Measurements from ENCODE around the gene FAM107B.
"Not testable (repeated sequence)": the region's sequence is repeated elsewhere in the genome, so short reads cannot be mapped to it uniquely, and the experiment has no call there.

The FAM107B gene

DNA sequence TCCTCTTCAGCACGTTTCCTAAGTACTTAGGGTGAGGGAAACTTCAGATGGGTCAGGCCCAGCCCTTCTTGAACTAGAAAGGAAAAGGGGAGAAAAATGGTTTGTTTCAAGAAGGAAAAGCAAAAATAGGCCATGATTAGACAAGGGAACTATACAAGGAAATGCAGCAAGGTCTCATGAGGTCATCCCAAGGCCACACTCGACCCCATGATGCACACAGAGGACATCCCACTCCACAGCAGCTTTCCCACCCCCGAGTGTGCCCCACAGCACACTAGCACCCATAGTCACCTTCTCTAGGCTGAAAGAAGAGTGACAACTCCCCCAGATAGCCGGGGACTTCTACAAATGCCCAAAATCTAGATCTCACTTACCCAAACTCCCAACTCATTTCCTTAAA, 173.4 kb downstream of the FAM107B start:
- DNase-seq (ENCODE audit: low read depth in 3 of 3), result no peak

DNA sequence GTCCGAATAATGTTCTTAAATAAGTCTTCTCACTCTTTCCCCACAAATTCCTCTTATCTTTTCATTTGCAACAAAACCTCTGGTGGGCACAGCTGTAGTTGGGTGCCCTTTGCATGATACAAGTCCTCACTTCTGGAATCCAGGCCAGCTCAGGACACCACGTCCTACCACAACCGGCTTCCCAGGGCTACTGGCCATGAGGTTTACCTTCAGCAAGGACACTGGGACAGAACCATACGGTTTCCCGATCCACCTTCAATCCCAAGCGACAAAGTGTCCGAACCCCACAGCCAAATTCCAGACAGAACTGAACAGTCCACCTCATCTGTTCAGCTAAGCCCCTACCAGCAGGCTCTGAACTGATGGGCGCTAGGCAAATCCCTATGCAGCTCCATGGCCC, 174.6 kb downstream of the FAM107B start:
- DNase-seq (ENCODE audit: low read depth in 3 of 3), result no peak

DNA sequence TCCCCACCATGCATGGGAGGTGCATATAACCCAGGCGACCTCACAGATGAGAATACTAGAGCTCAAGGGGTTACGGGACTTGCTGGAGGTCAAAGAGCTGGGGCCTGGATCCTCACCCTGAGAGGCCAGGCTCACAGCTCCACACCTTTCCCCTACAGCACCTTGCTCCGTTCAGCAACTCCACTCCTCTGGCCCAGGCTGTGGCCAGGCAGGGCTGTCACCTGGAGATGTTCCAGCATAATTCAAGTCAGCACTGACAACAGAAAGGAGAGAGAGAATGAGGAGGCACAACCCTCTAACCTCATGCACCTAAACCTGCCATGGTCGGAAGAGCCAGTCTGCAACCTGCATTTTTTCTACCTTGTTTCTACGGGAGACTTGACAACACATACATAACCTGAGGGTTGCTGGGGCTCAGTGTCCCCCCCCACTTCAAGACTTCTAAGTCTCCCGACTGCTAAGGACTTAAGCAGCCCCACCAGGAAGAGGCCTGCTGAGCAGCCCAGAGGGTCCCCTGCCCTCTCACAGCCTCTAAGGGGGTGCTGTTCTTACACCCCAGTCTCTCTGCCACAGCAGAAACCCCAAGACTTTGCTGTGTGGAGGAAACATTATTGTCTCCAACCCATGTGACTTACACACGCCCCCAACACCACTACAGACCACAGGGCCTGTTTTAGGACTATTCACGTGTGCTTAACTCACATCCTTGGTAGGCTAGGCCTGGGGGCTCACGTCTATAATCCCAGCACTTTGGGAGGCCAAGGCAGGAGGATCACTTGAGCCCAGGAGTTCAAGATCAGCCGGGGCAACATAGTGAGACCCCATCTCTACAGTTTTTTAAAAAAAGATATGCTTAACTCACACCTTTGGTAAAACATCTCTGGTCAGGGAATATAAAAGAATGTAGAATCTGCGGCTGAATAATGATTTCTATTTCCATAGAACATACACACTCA, 175.6 kb downstream of the FAM107B start:
- no peak for DNase-seq (ENCODE audit: low read depth in 3 of 3)

DNA sequence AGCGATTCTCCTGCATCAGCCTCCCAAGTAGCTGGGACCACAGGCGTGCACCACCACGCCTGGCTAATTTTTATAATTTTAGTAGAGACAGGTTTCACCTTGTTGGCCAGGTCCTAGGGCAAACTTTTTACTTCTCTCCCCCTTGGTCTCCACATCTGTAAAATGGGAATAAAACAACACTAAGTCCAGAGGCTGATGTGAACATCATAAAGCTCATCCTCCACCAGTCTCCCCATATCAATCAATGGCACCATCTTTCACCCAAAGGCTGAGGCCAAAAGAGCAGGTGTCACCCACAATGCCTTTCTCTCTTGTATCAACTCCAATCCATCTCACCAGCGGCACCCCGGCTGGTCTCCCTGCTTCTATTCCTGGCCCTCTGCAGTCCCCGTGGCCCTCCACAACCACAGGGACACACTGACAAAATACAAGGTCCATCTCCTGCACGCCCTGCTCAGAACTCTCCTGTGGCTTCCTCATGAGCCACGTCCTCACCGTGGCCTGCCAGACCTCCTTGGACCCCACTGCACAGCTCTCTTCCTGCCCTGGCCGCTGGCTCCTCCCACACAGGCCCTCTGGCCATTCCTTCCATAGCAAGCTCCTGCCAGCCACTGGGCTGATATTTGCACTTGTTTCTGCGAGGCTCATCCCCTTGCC, 179.0 kb downstream of the FAM107B start:
- no peak for DNase-seq (ENCODE audit: low read depth in 3 of 3)

DNA sequence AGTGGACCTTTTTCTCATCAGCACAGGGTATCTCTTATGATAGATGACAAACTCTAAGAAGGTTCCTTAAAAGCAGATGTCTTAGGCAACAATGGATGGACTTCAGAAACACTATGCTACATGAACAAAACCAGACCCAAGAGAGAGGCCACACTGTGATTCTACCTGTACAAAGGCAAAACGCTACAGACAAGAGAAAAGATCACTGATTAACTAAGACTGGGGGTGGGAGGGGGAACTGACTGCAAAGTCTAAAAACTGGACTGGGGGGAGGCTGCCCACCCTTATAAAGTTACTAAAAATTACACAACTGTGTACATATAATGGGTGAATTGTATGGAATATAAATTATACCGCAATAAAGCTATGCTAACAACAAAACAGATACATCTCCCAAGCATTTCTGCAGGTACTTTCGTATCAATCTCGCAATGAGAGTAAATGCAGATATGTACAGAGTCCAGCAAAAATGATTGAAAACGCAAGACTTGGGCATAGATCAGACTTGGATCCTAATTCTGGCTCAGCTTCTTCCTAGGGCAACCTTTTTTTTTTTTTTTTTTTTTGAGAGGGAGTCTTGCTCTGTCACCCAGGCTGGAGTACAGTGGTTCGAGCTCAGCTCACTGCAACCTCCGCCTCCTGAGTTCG, 179.7 kb downstream of the FAM107B start:
- no peak for DNase-seq (ENCODE audit: low read depth in 3 of 3)

DNA sequence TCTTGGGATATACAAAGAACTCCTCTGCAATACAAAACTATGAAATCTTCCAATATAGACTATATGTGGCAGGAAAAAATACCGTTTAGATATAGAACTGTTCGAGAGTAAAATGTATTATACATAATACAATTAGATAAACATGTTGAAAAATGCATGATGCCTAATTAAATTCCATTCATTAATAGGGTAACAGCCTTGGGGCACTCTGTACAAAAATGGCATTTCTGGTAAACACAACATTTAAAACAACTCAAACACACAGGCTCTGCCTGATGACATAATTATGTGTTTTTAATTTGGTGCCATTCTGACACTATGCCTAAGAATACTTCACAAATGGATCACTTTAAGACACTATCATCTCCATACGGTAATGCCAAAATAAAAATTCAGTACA, 180.9 kb downstream of the FAM107B start:
- no peak for DNase-seq (ENCODE audit: low read depth in 3 of 3)

DNA sequence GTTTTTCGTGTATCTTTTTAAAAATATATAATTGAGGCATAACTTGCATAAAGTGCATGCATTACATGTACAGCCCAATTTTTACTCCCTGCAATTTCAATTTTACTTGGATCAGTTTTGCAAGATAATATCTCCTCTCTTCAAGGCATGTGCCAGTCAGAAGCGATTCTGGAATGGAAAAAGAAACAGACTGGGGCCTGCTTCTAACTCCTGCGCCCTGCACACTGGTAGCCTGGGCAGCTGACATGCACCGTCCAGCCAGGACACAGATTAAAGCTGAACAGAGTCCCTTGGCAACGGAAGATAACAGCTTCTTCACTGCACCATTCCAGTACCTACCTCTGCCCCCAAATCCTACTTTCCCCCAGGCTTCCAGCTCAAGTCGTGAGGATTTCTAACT, 182.1 kb downstream of the FAM107B start:
- no peak for DNase-seq (ENCODE audit: low read depth in 3 of 3)

DNA sequence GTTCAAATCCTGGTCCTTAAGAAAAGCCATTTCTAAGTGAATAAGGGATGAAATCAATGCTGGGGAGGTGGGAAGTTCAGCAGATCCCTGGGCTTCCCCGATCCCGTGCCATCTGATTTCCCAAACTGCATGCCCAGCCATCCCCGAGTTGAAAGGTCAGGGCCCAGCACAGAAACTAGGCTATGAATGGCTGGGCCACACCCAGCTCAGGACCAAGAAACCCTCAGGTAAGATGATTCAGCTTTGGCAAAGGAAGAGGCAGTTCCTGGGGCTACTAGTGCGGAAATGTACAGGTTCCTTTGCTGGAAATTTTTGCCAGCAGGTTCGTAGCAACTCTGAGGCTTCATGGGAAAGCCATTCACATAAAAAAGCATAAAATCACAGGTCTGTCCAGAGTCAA, 182.7 kb downstream of the FAM107B start:
- no peak for DNase-seq (ENCODE audit: low read depth in 3 of 3)

DNA sequence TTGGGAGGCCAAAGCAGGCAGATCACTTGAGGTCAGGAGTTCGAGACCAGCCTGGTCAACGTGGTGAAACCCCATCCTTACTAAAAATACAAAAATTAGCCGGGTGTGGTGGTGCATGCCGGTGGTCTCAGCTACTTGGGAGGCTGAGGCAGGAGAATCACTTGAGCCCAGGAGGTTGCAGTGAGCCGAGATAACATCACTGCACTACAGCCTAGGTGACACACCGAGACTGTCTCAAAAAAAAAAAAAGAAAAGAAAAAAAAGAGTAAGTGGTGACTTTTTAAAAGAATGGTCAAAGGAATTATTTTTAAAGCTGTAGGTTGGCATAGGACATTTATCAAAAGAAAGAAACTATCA, 185.8 kb downstream of the FAM107B start:
- not testable (repeated sequence) for DNase-seq (ENCODE audit: low read depth in 3 of 3)

DNA sequence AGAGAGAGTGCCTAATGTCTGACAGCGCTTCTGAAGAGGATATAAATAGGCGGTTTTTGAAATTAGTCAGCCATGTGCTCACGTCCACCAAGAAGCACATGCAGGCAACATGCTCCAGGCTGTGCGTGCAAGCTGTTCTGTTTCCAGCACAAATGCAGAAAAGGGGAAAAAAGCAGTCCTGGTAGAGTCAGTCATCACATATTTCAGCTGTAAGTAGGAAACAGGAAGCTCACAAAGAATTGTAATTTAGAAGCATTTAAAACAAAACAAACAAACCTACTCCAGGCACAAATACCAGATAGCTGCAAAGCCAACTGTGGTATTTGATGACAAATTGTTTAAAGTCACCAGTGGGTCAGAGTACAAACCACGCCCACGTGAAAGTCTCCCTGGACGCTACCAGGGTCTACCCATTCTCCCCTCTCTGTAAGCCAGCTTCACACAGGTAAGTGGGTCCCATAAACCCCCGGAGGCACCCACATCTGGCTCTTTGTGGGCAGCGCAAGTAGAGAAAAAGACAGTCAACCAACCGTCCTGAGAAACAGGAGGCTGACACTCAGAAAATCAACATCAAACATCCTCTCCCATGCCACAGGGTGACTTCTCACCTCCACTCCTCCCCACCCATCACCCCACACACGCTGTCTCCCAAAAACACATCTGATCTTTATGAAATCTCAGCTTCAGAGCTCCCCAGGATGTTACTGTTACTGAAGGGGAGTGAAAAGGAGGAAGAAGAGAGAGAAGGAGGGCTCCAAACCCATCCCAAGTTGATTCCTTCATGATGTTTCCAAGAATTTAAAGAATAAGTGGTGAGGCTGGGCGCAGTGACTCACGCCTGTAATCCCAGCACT, 186.4 kb downstream of the FAM107B start:
- no peak for DNase-seq (ENCODE audit: low read depth in 3 of 3)

DNA sequence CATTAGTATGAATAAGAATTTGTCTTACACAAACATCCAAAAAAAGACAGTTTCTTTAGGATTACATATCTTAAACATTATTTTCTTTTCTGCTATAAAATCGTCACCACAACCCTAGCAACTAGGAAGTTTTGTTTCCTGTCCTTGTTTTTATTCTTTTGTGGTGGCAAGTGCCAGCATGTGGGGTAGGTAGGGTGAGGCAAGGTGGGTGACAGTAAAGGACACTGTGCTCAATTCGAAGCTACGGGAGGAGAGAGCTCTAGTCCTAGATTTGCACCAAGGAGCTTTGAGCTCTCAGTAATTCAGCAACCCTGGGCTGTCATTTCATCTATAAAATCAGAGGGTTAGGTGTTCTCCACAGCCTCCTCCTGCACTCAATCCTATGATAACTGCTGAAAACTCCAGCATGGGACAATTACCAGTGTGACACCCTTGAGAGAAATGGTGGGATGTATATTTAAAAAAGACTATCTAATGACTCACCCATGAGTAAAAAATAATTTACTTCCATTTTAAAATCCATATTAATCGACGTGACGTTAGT, 187.1 kb downstream of the FAM107B start:
- no peak for DNase-seq (ENCODE audit: low read depth in 3 of 3)

DNA sequence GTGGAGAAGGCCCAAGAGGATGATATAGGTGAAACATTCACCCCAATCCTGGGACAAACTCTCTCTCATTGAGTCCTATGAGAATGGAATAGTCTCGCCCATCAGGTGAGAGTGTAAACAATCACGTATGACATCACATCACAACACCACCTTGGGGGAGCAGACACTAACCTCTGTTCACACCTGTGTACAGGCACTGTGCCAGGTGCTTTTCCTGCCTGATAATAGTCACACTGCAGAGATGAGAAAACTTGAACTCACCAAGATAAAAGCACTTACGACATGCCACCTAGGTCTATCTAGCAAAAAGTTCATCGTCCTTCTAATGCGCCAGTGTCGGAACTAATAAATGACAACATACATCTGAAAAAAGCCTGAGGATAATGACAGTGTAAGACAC, 187.8 kb downstream of the FAM107B start:
- DNase-seq (ENCODE audit: low read depth in 3 of 3), result no peak

DNA sequence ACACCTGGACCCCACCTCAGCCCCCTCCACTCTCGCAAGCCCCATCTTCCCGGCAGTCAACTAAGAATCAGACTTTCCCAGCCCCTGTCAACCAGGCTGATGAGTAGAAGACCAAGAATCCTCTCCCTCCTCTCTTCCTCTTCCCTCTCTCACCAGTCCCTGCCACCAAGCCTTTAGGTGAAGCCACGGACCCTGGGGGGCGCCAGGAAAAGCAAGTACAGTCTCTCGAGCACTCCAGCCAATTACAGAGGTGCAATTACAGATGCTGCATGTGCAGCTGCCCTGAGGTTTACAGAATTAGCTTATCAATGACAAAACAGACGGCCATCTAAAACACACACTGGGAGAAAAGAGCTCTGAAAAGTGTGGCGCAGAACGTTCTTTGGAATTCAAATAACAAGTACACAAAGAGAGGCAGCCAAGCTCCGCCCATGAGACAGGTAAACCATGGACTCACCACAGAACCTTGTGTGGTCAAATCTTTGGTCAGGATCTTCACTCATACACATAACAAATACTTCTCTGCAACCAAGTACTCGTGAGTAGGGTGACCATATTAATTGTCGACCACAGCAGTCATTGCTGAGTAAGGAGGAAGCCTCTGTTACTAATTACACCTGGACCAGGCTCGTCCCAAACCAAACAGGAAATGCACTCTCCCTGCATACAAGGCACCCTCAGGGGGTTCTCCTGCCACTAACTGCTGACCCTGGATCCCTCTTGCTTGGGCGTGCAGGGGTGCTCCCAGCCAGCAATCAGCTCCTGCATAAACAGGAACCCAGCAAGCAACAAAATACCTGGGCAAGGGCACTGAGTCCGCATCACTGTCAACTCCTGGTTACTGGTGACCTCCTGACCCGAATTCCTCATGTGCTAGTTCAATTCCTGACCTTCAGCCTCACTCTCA, 189.2 kb downstream of the FAM107B start:
- DNase-seq (ENCODE audit: low read depth in 3 of 3), result no peak

DNA sequence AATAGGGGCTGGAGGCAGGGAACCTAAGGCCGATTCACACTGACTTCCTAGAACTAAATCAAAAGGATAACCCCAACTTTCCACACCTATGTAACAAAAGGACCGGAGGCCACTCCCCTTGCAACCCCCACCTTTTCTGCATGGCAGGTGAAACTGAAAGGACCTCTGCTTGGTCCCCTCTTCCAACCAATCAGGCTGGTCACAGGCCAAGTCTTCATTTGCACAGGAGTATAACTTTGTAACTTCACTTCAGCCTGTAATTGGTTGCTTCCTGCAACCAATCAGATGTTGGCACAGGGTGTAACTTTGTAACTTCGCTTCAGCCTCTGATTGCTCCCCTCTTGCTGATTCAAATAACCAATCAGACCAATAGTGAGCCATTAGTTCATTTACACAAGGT, 190.0 kb downstream of the FAM107B start:
- DNase-seq (ENCODE audit: low read depth in 3 of 3), result no peak

DNA sequence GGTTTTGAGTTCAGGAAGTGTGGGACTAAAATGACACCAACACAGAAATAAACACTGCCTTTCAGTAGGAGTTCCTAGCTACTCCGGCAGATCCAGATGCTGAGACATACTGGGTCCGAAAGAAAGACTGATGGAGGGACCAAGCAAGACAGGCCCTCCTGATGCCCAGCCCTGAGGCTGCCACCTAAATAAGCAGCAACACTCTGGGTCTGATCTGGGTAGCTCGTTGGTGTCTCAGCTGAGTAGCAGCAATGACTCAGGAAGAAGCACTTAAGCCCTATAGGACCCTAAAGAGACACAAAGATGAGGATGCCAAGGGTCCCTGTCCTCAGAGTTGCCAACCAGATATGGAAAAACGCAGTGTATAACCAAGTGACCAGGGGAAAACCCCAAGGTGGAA, 190.7 kb downstream of the FAM107B start:
- DNase-seq (ENCODE audit: low read depth in 3 of 3), result no peak

DNA sequence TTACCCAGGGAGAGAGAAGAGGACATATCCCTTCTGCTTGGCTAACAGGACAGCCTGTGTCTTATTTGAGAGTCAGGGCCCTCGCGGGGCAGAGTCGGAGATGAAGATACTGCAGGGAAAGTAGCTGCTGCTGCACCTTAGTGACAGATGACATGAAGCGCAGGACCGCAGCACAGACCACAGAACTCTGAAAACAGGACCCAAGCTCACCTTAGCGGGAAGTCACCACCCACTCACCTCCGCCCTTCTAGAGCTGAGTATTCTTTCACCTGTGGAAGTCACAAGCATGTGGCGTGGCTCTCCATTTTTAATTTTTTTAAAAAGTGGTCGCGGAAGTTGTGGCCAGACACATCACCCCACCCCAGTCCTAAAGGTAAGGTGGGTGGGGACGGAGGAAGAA, 191.4 kb downstream of the FAM107B start:
- peak; percentile 45 to 78 (median 72) for DNase-seq (ENCODE audit: low read depth in 3 of 3)

DNA sequence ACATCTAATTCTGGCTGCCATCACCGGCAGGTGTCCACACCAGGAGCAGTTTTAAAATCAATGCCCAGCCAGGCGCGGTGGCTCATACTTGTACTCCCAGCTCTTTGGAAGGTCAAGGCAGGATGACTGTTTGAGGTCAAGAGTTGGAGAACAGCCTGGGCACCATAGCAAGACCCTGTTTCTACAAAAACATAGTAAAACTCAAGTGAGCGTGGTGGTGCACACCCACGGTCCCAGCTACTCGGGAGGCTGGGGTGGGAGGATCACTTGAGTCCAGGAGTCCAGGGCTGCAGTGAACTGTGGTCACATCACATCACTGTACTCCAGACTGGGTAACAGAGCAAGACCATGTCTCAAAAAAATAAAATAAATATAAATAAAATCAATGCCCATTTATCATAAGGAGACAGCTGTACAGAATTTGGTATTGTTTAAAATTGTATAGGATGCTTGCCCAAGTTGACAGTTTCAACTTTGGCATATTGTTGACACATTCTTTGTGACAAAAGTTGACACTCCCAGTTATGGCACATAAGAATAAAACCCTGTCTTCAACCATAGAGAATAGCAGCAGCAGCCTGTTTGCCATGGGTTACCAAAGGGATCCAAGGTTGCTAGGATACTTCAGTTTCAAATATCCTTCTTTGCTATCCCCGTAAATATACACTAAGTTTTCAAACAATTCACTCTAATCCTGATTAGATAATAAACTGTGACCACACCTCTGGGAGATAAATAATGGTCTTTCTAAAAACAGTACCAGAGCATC, 193.0 kb downstream of the FAM107B start:
- no peak for DNase-seq (ENCODE audit: low read depth in 3 of 3)

DNA sequence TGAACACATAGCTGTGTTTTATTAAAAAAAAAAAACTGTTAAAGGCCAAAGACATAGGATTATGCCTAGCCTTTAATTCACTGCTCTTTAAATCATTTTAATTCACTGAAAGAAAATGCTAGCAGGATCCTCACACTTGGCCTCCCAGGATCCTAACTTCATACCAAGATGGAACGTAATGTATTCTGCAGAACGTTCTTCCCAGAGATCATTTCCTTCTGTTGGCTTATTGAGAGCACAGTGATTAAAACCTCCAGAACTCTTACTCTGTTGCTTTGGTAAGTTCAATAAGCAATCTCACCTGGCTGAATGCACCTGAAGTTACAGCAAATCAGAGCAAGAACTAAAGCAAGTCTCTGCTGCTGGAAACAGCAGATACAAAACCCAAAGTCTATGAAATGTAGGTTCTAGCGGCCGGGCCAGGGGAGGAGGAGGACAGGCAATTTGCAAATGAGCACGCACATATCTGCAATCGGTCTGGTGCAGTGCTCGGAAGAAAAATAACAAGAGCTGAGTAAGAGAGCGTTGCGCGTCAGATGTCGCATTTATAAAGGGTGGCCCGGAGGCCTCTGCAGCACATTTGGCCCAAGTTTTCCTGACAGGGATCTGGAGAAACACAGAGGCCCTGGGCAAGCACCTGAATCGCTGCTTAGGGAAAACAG, 193.9 kb downstream of the FAM107B start:
- no peak for DNase-seq (ENCODE audit: low read depth in 3 of 3)

DNA sequence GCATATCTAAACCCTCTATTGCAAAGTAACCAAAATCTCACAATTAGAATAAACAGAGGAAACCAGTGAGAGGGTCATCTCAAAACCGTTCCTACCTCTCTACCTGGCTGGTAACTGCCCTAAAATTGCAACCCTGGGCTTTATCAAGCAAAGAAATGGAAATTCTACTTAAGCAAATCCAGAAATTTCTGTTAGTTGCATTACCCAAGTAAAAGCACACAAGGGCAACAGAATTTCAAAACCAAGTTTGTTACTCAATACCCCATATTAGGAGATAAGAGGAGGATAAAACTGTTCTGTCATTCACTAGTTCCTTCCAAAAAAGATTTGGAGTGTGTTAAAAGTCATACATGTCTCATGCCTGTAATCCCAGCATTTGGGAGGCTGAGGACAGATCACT, 195.3 kb downstream of the FAM107B start:
- no peak for DNase-seq (ENCODE audit: low read depth in 3 of 3)

All from stimulated activated CD4-positive, alpha-beta T cell treated with anti-CD3 and anti-CD28 coated beads, TNF-alpha, amount 100 ng/mL, for 48 hours (primary cell).